OCI-LY3 (cell line): Measurements from ENCODE around the gene KLHL40.

Experiments
- EZH2phosphoT487 ChIP-seq: fragments of 200-600 bp; shearing (Covaris generic); IDR thresholded peaks from 2 replicates; pipeline ENCODE4 v1.6.1; 2018; ENCODE audit warnings: antibody characterized with exemption, mixed run types, low read depth
- TF ChIP-seq, protein P1 (sequence below): fragments of 200-600, 300-600 bp; sonication (generic); IDR thresholded peaks from 2 replicates; pipeline ENCODE4 v1.5.1; 2014; ENCODE audit warnings: antibody characterized with exemption, low read length, low read depth

GRCh38 chr3:42655980-42656679 lies 29.2 kb upstream of the KLHL40 start:
- TF ChIP-seq, protein P1, sequence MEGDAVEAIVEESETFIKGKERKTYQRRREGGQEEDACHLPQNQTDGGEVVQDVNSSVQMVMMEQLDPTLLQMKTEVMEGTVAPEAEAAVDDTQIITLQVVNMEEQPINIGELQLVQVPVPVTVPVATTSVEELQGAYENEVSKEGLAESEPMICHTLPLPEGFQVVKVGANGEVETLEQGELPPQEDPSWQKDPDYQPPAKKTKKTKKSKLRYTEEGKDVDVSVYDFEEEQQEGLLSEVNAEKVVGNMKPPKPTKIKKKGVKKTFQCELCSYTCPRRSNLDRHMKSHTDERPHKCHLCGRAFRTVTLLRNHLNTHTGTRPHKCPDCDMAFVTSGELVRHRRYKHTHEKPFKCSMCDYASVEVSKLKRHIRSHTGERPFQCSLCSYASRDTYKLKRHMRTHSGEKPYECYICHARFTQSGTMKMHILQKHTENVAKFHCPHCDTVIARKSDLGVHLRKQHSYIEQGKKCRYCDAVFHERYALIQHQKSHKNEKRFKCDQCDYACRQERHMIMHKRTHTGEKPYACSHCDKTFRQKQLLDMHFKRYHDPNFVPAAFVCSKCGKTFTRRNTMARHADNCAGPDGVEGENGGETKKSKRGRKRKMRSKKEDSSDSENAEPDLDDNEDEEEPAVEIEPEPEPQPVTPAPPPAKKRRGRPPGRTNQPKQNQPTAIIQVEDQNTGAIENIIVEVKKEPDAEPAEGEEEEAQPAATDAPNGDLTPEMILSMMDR, result no peak
- no peak for TF ChIP-seq EZH2phosphoT487
